NCI-H526 (cell line): ENCODE data around the gene CECR2.

Experiments
- DNase-seq, 2 experiments: peaks; one replicate each; lab custom pipeline; 2025; lab: John Stamatoyannopoulos, UW

Gene CECR2

DNA sequence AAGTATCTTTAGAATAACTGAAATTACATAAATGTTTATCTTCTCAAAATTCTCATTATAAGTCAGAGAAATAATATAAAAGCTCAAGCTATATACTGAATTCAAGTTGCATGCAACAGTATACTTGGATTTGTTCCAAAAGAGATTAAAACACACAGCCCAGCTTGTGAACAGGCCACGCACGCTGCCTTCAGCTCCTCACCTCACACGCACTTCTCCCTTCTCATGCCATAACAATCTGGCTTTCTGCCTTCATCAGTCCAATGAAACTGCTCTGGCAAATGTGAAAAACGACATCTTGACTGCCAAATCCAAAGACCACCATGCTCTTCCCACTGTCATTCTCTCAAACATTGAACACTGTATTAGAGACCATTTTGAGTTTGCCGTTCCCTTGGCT, 237.2 kb downstream of the CECR2 start:
- no peak for DNase-seq
